Hepatocyte (in vitro differentiated cells): ENCODE data around the gene HNRNPD.

ENCODE experiments used
- CTCF ChIP-seq: fragments of 200-600 bp; sonication (generic); IDR thresholded peaks from 2 replicates; pipeline ENCODE4 v1.5.1; 2016; ENCODE audit warnings: antibody characterized with exemption, mild to moderate bottlenecking; ENCODE audit not compliant: poor library complexity
- EZH2 ChIP-seq: fragments of 200-600 bp; sonication (generic); IDR thresholded peaks from 2 replicates; pipeline ENCODE4 v1.6.1; 2016; ENCODE audit warnings: antibody characterized with exemption, mild to moderate bottlenecking, borderline replicate concordance
- EZH2phosphoT487 ChIP-seq: fragments of 200-600 bp; sonication (generic); IDR thresholded peaks from one replicate; pipeline ENCODE4 v1.6.1; 2018; ENCODE audit warnings: antibody characterized with exemption, mild to moderate bottlenecking, low read depth, moderate library complexity; ENCODE audit not compliant: unreplicated experiment, severe bottlenecking

- TF ChIP-seq CTCF (no peak), EZH2phosphoT487 (no peak), EZH2 (no peak)
Observed at GRCh38 chr4:82354788-82355187, 19.0 kb downstream of the HNRNPD start.
